Endodermal cell (in vitro differentiated cells): ENCODE results near the gene VCAN. TPM values are rescaled to one million over a fixed set of nuclear protein-coding genes. Genes with fewer than 3 reads are reported as not detected.

Source experiments
- DNase-seq: peaks from one replicate; pipeline ENCODE4 v3.0.0-alpha.2; 2017
- H3K27ac ChIP-seq: 2 replicates; pipeline ENCODE4 v1.5.1; 2013; ENCODE audit warnings: mild to moderate bottlenecking, low read depth, low read length, moderate library complexity
- H3K27me3 ChIP-seq: 2 replicates; pipeline ENCODE4 v1.6.1; 2013; ENCODE audit warnings: mild to moderate bottlenecking, low read length, moderate library complexity; ENCODE audit not compliant: insufficient read depth, control insufficient read depth, poor library complexity, severe bottlenecking
- H3K36me3 ChIP-seq: 2 replicates; pipeline ENCODE4 v1.7.0; 2013; ENCODE audit warnings: mild to moderate bottlenecking, low read length, moderate library complexity; ENCODE audit not compliant: control insufficient read depth, insufficient read depth
- H3K4me1 ChIP-seq: one replicate; pipeline ENCODE4 v1.7.0; 2013; ENCODE audit warnings: low read length; ENCODE audit not compliant: control insufficient read depth, insufficient read depth
- H3K4me3 ChIP-seq: 2 replicates; pipeline ENCODE4 v1.5.1; 2013; ENCODE audit warnings: mild to moderate bottlenecking, low read length, moderate library complexity
- H3K9ac ChIP-seq: 2 replicates; pipeline ENCODE4 v1.6.1; 2013; ENCODE audit warnings: mild to moderate bottlenecking, low read length, moderate library complexity; ENCODE audit not compliant: poor library complexity, severe bottlenecking; ENCODE audit errors: extremely low read depth
- H3K9me3 ChIP-seq: 2 replicates; pipeline ENCODE4 v1.6.1; 2013; ENCODE audit warnings: mild to moderate bottlenecking, low read length, moderate library complexity; ENCODE audit not compliant: control insufficient read depth
- H3K27ac Mint-ChIP-seq: 2 replicates; pipeline ENCODE4 v1.8.0; 2020; ENCODE audit warnings: mixed read lengths
- H3K27me3 Mint-ChIP-seq: 2 replicates; pipeline ENCODE4 v1.8.0; 2021; ENCODE audit warnings: mild to moderate bottlenecking, mixed read lengths; ENCODE audit not compliant: insufficient read depth
- H3K36me3 Mint-ChIP-seq: 2 replicates; pipeline ENCODE4 v1.8.0; 2020; ENCODE audit warnings: low read depth, mixed read lengths
- H3K4me1 Mint-ChIP-seq: 2 replicates; pipeline ENCODE4 v1.8.0; 2020; ENCODE audit warnings: mixed read lengths
- H3K4me3 Mint-ChIP-seq: 2 replicates; pipeline ENCODE4 v1.8.0; 2020; ENCODE audit warnings: mild to moderate bottlenecking, moderate library complexity, mixed read lengths
- H3K9me3 Mint-ChIP-seq: 2 replicates; pipeline ENCODE4 v1.8.0; 2020; ENCODE audit warnings: mild to moderate bottlenecking, mixed read lengths
- CTCF ChIP-seq: fragments of 200-600 bp; sonication (generic); conservative IDR thresholded peaks from 2 replicates; pipeline ENCODE4 v1.5.0; 2021; ENCODE audit warnings: antibody characterized with exemption, mild to moderate bottlenecking
- WGBS, 2 experiments: methylation state at CpG; one replicate each; pipeline versions ENCODE4 v1.1.5 to v1.1.7; 2013; ENCODE audit warnings: missing lambda C conversion rate in 2 of 2, mixed read lengths in 1 of 2; ENCODE audit not compliant: insufficient coverage in 1 of 2, insufficient read length in 1 of 2; 5-methylcytosine and 5-hydroxymethylcytosine counted together
- total RNA-seq, 2 donors: library from RNA; stranded (reverse); fragmentation: NEBNext Ultra II Directional in 1 of 2; extraction: Animal tissue kit (Norgen Biotek cat#: 25700) in 1 of 2; gene quantifications; 2 replicates in 1 of 2; 3 replicates in 1 of 2; pipeline ENCODE4 v1.2.1, GENCODE V29; 2021

VCAN gene
- total RNA-seq, 2 donors from 2014 or later = 363 to 397 TPM

GRCh38 chr5:83572271-83572670 is 100.7 kb downstream of the VCAN start:
- Histone ChIP-seq H3K9ac (no peak overlapping the region), H3K4me3 (no peak overlapping the region), H3K27ac (no peak overlapping the region), H3K9me3 (peaks cover 17% of the 10 kb centered on the region), H3K4me1 (peaks cover 1% of the 10 kb centered on the region), H3K27me3 (no peaks in the 10 kb centered on the region), H3K36me3 (peaks cover 37% of the 10 kb centered on the region)
- Mint-ChIP-seq H3K4me3 (no peak overlapping the region), H3K36me3 (peaks cover 64% of the 10 kb centered on the region), H3K4me1 (peaks cover 12% of the 10 kb centered on the region), H3K27ac (no peak overlapping the region), H3K27me3 (no peaks in the 10 kb centered on the region), H3K9me3 (peaks cover 12% of the 10 kb centered on the region)
- DNase-seq = no peak
- WGBS, 2 experiments = 84 to 87% methylated on average over 3 to 5 of the region's 5 CpGs
- TF ChIP-seq CTCF = no peak

DNA sequence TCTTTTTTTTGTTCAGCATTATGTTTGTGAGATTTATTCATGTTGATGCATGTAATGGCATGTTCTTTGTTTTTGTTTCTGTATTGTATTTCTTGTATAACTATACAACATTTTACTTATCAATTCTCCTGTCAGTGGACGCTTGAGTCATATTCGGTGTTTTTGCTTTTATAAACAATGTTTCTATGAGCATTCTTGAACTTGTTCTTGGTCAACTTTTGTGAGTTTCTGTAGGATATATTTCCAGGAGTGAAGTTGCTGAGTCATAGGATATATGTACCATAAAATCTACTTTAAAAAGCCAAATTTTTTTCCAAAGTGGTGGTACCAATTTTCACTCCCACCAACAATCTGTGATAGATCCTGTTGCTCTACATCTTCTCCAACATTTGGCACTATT is 104.8 kb downstream of the VCAN start:
- Histone ChIP-seq H3K4me1 (peaks cover 3% of the 10 kb centered on the region), H3K27me3 (no peaks in the 10 kb centered on the region), H3K9me3 (peaks cover 22% of the 10 kb centered on the region), H3K4me3 (no peak overlapping the region), H3K36me3 (peaks cover 57% of the 10 kb centered on the region), H3K9ac (no peak overlapping the region), H3K27ac (no peak overlapping the region)
- peaks cover 69% of the 10 kb centered on the region for H3K36me3 Mint-ChIP-seq
- peak overlapping the region; percentile 69 for H3K27ac Mint-ChIP-seq
- H3K4me1 Mint-ChIP-seq = peaks cover 3% of the 10 kb centered on the region
- DNase-seq = no peak
- TF ChIP-seq CTCF = no peak
- 100% methylated on average over 2 of the region's 2 CpGs; no CpG with 5 or more reads in 1 of the 2 experiments for WGBS, 2 experiments
- H3K4me3 Mint-ChIP-seq = no peak overlapping the region
- no peaks in the 10 kb centered on the region for H3K27me3 Mint-ChIP-seq
- H3K9me3 Mint-ChIP-seq = peaks cover 17% of the 10 kb centered on the region

DNA sequence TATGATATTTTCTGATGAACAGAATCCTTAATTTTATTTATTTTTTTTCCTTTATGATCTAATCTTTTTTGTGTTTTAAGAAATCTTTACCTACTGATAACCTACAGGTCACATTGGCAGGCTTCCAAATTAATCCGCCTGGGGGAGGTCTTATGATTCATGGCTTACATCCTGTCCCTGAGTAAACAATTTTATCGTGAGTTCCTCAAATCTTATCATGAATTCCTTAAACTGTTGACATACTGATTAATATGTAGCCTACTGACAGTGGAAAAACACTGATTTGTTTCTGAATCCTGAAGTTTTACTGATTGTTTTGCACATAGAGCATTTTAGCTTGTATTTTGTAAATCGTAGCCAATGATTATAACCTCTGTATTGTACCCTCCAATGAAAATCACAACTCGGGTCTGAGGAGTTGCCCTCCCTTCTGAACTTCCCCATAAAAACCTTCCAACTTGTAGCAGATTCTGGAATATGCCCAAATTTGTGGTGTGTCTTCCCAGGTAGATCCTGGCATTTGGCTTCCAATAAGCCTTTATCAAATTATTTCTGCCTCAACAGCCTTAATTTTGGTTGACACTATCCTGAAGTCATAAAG is 105.6 kb downstream of the VCAN start:
- Histone ChIP-seq H3K9me3 (peaks cover 22% of the 10 kb centered on the region), H3K9ac (no peak overlapping the region), H3K4me1 (peaks cover 3% of the 10 kb centered on the region), H3K36me3 (peaks cover 63% of the 10 kb centered on the region), H3K27me3 (no peaks in the 10 kb centered on the region), H3K27ac (no peak overlapping the region), H3K4me3 (peak overlapping the region; percentile 31)
- peaks cover 17% of the 10 kb centered on the region for H3K9me3 Mint-ChIP-seq
- H3K27ac Mint-ChIP-seq = peak overlapping the region; percentile 60
- WGBS, 2 experiments = 67 to 76% methylated on average over 2 to 4 of the region's 4 CpGs
- no peak overlapping the region for H3K4me3 Mint-ChIP-seq
- DNase-seq = no peak
- TF ChIP-seq CTCF = no peak
- H3K27me3 Mint-ChIP-seq = no peaks in the 10 kb centered on the region
- peaks cover 74% of the 10 kb centered on the region for H3K36me3 Mint-ChIP-seq
- H3K4me1 Mint-ChIP-seq = peaks cover 3% of the 10 kb centered on the region
